B cell (primary cell): ENCODE data around the gene FAM13B. TPM values are rescaled to one million over a fixed set of nuclear protein-coding genes. Genes with fewer than 3 reads are reported as not detected.

Experiments used
- ATAC-seq: fragments of 200-7000 bp; cut with Tn5 transposase; one replicate; pipeline ENCODE4 v1.10.0; 2021; ENCODE audit warnings: low read depth, mild to moderate bottlenecking, moderate number of reproducible peaks, moderate library complexity
- CTCF ChIA-PET: fragments of 350-600 bp; sonication (Branson Sonifier 250); formaldehyde crosslinking; loops from one replicate; lab custom pipeline; 2021; ENCODE audit warnings: antibody characterized with exemption, inconsistent platforms; lab: Charles Lee
- POLR2A ChIA-PET: fragments of 350-600 bp; sonication (Branson Sonifier 250); formaldehyde crosslinking; loops from one replicate; lab custom pipeline; 2021; ENCODE audit warnings: antibody characterized with exemption; lab: Charles Lee
- DNase-seq: peaks from one replicate; pipeline ENCODE4 v3.0.0; 2013
- H2AFZ ChIP-seq: 2 replicates; pipeline ENCODE4 v1.6.1; 2012; ENCODE audit warnings: mild to moderate bottlenecking, low read depth, low read length; ENCODE audit not compliant: insufficient read depth, poor library complexity, severe bottlenecking
- H3K27ac ChIP-seq, 2 donors: 1 replicate in 1 of 2; 2 replicates in 1 of 2; pipeline ENCODE4 v1.5.1; 2012 to 2013; ENCODE audit warnings: low read length in 2 of 2, mild to moderate bottlenecking in 2 of 2, moderate library complexity in 1 of 2
- H3K27me3 ChIP-seq, 4 experiments: fragments of 200-600 bp in 1 of 4; sonication (generic) in 1 of 4; replicated peaks in 1 of 4; 1 replicate in 2 of 4; 2 replicates in 2 of 4; pipeline versions ENCODE4 v1.6.1 to v1.7.0; 2013 to 2016; ENCODE audit warnings: low read length in 3 of 4, mild to moderate bottlenecking in 2 of 4, mixed read lengths in 1 of 4, moderate library complexity in 1 of 4; ENCODE audit not compliant: insufficient read depth in 4 of 4, control insufficient read depth in 3 of 4; ENCODE audit errors: control extremely low read depth in 1 of 4
- H3K36me3 ChIP-seq, 2 experiments: replicated peaks in 1 of 2; 1 replicate in 1 of 2; 2 replicates in 1 of 2; pipeline versions ENCODE4 v1.6.1 to v1.7.1; 2013; ENCODE audit warnings: low read length in 1 of 2; ENCODE audit not compliant: insufficient read depth in 2 of 2, control insufficient read depth in 1 of 2; ENCODE audit errors: control extremely low read depth in 1 of 2, extremely low read depth in 1 of 2
- H3K4me1 ChIP-seq, 2 donors: fragments of 200-600 bp in 1 of 2; sonication (generic) in 1 of 2; 1 replicate in 1 of 2; 2 replicates in 1 of 2; pipeline versions ENCODE4 v1.5.1 to v1.6.1; 2013 to 2017; ENCODE audit warnings: low read length in 2 of 2; ENCODE audit not compliant: control insufficient read depth in 2 of 2, insufficient read depth in 2 of 2
- H3K4me2 ChIP-seq: replicated peaks from 2 replicates; pipeline ENCODE3; 2012; ENCODE audit warnings: mild to moderate bottlenecking, low read depth, low read length; ENCODE audit not compliant: poor library complexity, severe bottlenecking
- H3K4me3 ChIP-seq, 5 experiments: fragments of 200-600 bp in 1 of 5; sonication (generic) in 1 of 5; 1 replicate in 3 of 5; 2 replicates in 2 of 5; pipeline versions ENCODE4 v1.5.1 to v1.7.0; 2011 to 2016; ENCODE audit warnings: low read length in 4 of 5, mild to moderate bottlenecking in 4 of 5, low read depth in 2 of 5, control low read depth in 1 of 5, moderate library complexity in 1 of 5; ENCODE audit not compliant: insufficient read depth in 1 of 5; ENCODE audit errors: control extremely low read depth in 1 of 5, extremely low read depth in 1 of 5
- H3K79me2 ChIP-seq: fragments of 200-600 bp; sonication (generic); one replicate; pipeline ENCODE4 v1.6.0; 2016; ENCODE audit warnings: low read length; ENCODE audit not compliant: control insufficient read depth, insufficient read depth
- H3K9ac ChIP-seq: fragments of 200-600 bp; sonication (generic); 2 replicates; pipeline ENCODE4 v1.6.1; 2017; ENCODE audit warnings: mild to moderate bottlenecking, low read length, moderate library complexity
- H3K9me3 ChIP-seq, 3 donors: one replicate each; pipeline versions ENCODE4 v1.6.1 to v1.7.1; 2013; ENCODE audit warnings: low read length in 2 of 3; ENCODE audit not compliant: control insufficient read depth in 2 of 3, insufficient read depth in 1 of 3; ENCODE audit errors: control extremely low read depth in 1 of 3
- H4K20me1 ChIP-seq: 2 replicates; pipeline ENCODE4 v1.6.0; 2012; ENCODE audit warnings: mild to moderate bottlenecking, low read length; ENCODE audit not compliant: insufficient read depth, control insufficient read depth, poor library complexity, severe bottlenecking
- H3K27ac Mint-ChIP-seq: one replicate; pipeline ENCODE4 v1.8.0; 2021; ENCODE audit warnings: mixed read lengths
- H3K27me3 Mint-ChIP-seq: one replicate; pipeline ENCODE4 v1.8.0; 2021; ENCODE audit warnings: mixed read lengths
- H3K4me1 Mint-ChIP-seq: one replicate; pipeline ENCODE4 v1.8.0; 2021; ENCODE audit warnings: mixed read lengths
- H3K4me3 Mint-ChIP-seq: one replicate; pipeline ENCODE4 v1.8.0; 2021; ENCODE audit warnings: mixed read lengths
- H3K9me3 Mint-ChIP-seq: one replicate; pipeline ENCODE4 v1.8.0; 2022; ENCODE audit warnings: mixed read lengths; ENCODE audit not compliant: insufficient read depth
- EZH2 ChIP-seq: IDR thresholded peaks from 2 replicates; pipeline ENCODE4 v1.6.1; 2012; ENCODE audit warnings: borderline replicate concordance, low read depth, mild to moderate bottlenecking, moderate library complexity, low read length; ENCODE audit not compliant: insufficient read depth, poor library complexity, severe bottlenecking
- intact Hi-C: fragments of 100-400 bp; cut with micrococcal nuclease; formaldehyde crosslinking; loops from one replicate; pipeline ENCODE4 v1.10.0; 2022
- polyA plus RNA-seq: library from polyadenylated mRNA; depleted of rRNA; stranded (reverse); fragments of >200 nt; gene quantifications from 2 replicates; pipeline ENCODE4 v1.2.3, GENCODE V29; 2012
- total RNA-seq, 2 donors: library from RNA; stranded (reverse); fragments of 120-200 nt in 1 of 2; gene quantifications; 1 replicate in 1 of 2; 2 replicates in 1 of 2; pipeline versions ENCODE4 v1.2.3 to v1.2.4, GENCODE V29; 2013 to 2022
- TF ChIP-seq, protein P1 (sequence below): fragments of 200-600 bp; IDR thresholded peaks from one replicate; pipeline ENCODE4 v1.8.0; 2022; ENCODE audit warnings: antibody characterized with exemption, mild to moderate bottlenecking

Gene FAM13B
- total and polyA plus RNA-seq, 2 donors (not counting 1 experiment from before 2014, with no cell fraction given) = 17.3 to 118 TPM

DNA sequence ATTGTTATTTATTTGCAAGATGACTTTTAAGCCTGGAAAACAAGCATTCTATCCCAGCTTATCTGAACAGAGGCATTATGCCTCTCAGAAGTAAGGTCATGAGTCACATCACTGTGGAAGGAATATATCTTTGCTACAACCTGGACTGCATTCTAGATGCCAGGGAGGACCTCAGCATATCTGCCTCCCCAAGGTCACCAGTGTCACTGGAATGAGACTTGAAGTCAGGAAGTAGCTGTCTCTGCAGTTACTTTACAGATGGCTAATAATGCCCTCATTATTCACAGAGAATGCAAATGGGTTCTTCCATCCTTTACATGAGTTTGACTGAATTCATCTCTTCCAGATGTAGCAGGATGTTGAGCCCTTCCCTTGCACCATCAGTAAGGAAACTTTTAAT is 4.4 kb upstream of the FAM13B start:
- DNase-seq (no peak), ATAC-seq (no peak)
- Histone ChIP-seq H3K4me2 (no peak overlapping the region), H3K27ac (no peak overlapping the region), H3K36me3 (no peaks in the 10 kb centered on the region), H3K9me3 (no peaks in the 10 kb centered on the region), H2AFZ (no peak overlapping the region), H4K20me1 (peaks cover 4% of the 10 kb centered on the region), H3K9ac (no peak overlapping the region), H3K4me1 (peaks cover 14 to 16% of the 10 kb centered on the region in 2 donors), H3K27me3 (no peaks in the 10 kb centered on the region), H3K4me3 (no peak overlapping the region), H3K79me2 (peaks cover 19% of the 10 kb centered on the region)
- no peaks in the 10 kb centered on the region for H3K27me3 Mint-ChIP-seq
- peaks cover 23% of the 10 kb centered on the region for H3K4me1 Mint-ChIP-seq
- CTCF ChIA-PET = interaction anchor here (0.9 to 5.3 kb wide), 12 partner anchors 10 to 258 kb away, joined by 3 to 101 read pairs (median 8); partner anchors contain the start of genes KIF20A and PKD2L2
- TF ChIP-seq EZH2 = no peak
- TF ChIP-seq, protein P1, sequence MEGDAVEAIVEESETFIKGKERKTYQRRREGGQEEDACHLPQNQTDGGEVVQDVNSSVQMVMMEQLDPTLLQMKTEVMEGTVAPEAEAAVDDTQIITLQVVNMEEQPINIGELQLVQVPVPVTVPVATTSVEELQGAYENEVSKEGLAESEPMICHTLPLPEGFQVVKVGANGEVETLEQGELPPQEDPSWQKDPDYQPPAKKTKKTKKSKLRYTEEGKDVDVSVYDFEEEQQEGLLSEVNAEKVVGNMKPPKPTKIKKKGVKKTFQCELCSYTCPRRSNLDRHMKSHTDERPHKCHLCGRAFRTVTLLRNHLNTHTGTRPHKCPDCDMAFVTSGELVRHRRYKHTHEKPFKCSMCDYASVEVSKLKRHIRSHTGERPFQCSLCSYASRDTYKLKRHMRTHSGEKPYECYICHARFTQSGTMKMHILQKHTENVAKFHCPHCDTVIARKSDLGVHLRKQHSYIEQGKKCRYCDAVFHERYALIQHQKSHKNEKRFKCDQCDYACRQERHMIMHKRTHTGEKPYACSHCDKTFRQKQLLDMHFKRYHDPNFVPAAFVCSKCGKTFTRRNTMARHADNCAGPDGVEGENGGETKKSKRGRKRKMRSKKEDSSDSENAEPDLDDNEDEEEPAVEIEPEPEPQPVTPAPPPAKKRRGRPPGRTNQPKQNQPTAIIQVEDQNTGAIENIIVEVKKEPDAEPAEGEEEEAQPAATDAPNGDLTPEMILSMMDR = no peak
- intact Hi-C loops = loop anchor here (10.0 kb wide), 1 partner anchor 538 kb away; the partner anchor contains the start of gene HSPA9
- H3K27ac Mint-ChIP-seq = no peak overlapping the region
- H3K9me3 Mint-ChIP-seq = no peaks in the 10 kb centered on the region
- POLR2A ChIA-PET = interaction anchor here (0.6 kb wide), 2 partner anchors 9 to 1562 kb away, joined by 3 read pairs; no protein-coding TSS in a partner anchor
- no peak overlapping the region for H3K4me3 Mint-ChIP-seq
